NK-92 treated with Interleukin-12 subunit alpha and Interleukin-12 subunit beta, amount 100 ng/mL, for 24 hours (cell line): ENCODE measurements around the gene P4HTM.

Source experiments
- DNase-seq: peaks from one replicate; lab custom pipeline; 2025; lab: John Stamatoyannopoulos, UW

Gene P4HTM

DNA sequence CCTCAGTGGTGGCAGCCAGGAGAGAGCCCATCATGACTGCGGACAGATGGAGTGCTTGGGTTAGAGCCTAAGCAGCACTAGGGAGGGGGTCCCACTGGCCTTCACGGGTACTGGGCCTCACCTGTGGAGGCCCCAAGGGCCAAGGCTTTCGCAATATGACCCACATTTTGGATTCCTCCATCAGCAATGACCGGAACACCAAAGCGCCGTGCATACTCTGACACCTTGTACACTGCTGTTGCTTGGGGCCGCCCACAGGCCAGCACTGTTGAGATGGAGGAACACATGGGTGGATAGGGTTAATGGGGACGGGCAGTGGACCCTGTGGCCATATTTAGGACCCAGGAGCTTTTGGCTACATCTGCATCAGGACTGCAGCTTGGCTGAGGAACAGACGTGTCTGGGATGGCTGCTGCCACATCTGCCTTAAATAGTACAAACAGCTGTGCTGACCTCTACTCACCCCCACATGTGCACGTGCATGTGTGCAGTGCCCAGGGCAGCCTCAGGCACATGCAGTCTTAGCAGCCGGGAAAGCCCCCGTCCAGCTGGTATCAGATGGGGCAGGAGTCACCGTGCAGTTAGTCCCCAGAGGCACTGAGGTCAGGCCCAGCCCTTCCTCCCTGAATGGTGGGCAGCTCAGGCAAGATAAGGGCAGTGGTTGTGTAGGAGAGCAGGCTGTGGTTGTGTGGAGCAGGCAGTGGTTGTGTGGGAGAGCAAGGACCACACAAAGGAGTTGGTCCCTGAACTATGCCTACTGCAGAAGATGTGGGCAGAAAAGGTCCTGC, 35.2 kb downstream of the P4HTM start:
- no peak for DNase-seq

DNA sequence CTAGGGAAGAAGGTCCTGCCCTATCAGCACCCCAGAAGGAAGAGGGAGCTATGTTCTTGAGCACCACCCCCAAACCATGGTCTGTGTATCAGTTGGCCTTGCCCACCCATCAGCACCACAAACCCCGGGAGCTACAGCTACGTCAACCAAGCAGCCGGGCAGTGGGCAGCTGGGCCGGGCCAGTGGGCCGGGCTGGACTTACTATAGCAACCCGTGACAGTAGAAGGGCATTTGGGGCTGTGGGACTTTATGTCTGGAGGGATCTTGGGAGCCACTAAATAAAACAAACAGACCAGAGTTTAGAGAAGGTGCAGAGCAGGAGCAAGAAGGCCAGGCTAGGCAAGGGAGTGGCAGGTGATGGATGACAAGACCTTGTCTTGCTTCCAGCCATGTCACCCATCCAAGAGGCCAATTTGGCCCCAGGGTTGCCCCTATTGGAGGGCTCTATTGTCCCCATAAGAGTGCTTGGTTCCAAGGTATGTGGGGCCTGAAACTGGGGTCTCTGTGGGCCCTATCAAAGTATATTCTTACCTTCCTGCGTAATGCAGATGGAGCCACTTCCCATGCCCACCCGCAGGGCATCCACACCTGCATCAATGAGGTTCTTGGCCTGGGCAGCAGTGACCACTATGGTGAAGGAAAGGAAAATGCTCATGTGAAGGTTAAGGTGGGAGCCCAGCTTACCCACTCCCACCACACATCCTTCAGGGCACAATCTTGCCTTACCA, 35.9 kb downstream of the P4HTM start:
- DNase-seq, result no peak

DNA sequence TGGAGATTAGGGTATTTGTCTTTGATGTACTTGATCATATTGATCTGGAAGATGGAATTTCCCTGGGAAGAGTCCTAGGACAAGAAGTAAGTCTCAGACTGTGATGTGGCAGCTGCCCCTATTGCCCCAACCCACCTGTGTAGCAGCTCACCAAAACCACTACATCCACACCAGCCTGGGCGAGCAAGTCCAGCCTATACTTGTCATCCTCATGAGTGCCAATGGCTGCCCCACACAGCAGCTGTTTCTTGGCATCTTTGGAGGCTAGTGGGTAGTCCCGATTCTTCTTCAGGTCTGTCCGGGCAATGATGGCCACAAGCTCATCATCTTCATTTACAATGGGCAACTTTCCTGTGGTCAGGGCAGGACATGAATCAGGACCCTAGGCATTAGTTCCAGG, 36.5 kb downstream of the P4HTM start:
- DNase-seq, result no peak

DNA sequence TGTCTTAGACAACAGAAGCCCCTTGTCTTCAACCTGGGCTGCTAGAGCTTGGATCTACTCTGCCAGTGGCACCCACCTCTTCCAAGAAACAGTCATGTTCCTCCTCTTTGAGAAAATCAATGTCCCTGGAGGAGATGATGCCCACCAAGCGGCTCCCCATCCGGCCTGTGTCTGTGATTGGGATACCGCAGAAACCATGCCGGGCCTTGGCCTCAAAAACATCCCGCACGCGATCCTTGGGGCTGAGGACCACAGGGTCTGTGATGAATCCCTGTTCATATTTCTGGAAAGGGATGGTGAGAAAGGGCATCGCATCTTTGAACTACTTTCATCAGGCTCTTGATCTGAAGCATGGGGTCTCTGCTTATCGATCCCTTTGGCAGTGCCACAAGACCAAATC, 37.6 kb downstream of the P4HTM start:
- DNase-seq, result no peak

DNA sequence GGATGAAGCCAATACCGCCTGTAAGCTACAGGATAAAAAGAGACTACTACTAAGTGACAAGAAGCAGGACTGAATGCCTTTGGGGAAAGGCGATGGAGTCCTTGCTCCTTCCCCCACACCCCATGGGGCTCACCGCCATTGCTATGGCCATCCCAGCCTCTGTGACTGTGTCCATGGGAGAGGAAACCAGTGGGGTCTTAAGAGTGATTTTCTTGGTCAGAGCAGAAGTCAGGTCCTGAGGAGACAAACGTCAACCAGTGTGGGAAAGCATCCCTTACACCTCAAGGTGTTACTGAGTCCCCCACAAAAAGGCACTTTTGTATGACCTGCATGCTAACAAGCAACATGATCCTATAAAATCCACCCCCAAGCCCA, 38.2 kb downstream of the P4HTM start:
- DNase-seq, result no peak

DNA sequence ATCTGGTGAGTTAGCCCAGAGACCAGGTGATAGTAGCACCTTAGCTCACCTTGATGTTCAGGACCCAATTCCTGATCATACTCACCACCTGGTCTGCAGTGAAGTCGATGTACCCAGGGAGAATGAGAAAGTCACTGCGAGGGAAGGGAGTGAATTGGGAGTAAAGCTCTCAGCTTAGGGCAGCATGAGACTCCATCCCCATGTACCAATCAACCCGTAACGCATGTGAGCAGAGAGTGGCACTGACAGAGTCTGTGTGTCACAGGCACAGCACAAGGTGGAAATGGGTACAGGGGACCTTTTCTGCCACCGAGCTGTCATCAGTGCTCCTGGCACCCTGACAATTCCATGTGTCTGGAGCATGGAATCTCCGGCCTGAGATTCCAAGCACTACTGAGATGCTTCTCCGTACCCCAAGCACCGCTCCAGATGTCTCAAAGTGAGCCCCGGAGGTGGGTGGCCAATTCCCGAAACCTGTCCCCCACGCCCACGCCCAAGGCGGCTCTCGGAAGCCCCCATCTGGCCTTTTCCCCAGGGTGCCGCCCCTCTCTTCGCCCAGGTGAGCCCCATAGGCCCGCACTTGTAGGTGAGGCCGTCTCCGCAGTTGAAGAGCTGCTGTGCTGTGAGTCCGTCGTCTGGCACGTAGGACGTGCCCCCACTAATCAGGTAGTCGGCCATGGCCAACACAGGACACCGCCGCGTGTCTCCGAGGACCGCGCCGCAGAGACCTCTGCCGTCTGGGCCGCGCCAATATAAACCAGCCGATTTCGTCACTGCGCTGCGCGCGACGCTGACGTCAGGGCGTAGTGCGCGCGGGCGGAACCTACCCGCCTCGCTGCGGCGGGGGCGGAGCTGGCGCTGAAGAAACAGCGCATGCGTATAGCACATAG, 38.9 kb downstream of the P4HTM start, which contains the start of gene IMPDH2:
Gene IMPDH2 (minus strand): TSS at position 726 of the 890 bp plus-strand sequence. CDS start 48 bp downstream, at position 678.
- peak; percentile 80 for DNase-seq

DNA sequence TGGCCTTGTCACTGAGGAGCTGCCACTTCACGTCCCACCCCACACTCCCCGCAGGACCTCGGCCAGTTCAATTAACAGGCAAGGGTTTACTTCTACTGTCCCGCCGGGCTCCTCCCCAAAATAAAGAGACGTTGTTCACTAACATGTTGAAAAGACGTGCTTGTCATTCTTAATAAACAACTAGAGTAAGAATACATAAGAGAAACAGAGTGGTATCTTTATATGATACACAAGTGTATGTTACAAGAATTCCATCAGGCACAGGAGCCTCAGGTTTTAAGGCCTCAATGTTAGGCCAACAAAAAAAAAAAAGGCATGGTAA, 39.5 kb downstream of the P4HTM start:
- DNase-seq, result no peak

DNA sequence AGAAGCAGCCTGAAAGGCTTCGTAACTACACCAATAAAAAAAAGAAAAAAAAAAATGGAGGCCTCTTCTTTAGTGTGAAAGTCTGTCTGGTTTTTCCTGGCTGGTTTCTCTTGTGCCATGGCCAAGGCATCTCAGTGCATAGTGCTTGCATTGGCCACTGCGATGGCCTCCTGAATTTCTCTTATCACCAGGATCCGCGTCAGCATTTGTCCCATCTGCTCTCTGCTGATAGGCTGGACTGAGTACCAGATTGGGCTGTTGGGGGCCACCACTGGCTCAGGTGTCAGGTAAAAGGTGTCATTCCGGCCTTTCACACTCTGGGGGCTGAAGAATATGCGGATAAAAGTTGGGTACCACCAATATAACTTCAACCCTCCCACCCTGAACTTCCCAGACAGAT, 40.3 kb downstream of the P4HTM start:
- DNase-seq, result no peak

GRCh38 chr3:49032646-49033304, 42.7 kb downstream of the P4HTM start:
- no peak for DNase-seq

GRCh38 chr3:49034650-49035049, 44.6 kb downstream of the P4HTM start:
- DNase-seq, result no peak

GRCh38 chr3:49035281-49035680, 45.2 kb downstream of the P4HTM start:
- no peak for DNase-seq

- DNase-seq, result no peak
These were observed 63.5 kb downstream of the P4HTM start for GRCh38 chr3:49053543-49053942.

GRCh38 chr3:49054344-49054862, 64.4 kb downstream of the P4HTM start:
- DNase-seq, result no peak
